DND-41 (cell line): ENCODE measurements around the gene GNAT1.

Experiments used
- ATAC-seq: fragments of 200-7000 bp; cut with Tn5 transposase; 3 replicates; pipeline ENCODE4 v1.9.1; 2021; ENCODE audit warnings: low read depth; ENCODE audit not compliant: insufficient read depth
- DNase-seq: peaks from one replicate; pipeline ENCODE4 v3.0.0-alpha.2; 2020
- H2AFZ ChIP-seq: 2 replicates; pipeline ENCODE4 v1.6.0; 2012; ENCODE audit warnings: low read depth, low read length
- H3K27ac ChIP-seq: 2 replicates; pipeline ENCODE4 v1.5.1; 2012; ENCODE audit warnings: low read length, inconsistent platforms
- H3K27me3 ChIP-seq: fragments of 200-600 bp; sonication (generic); 2 replicates; pipeline ENCODE4 v1.6.0; 2012; ENCODE audit warnings: low read length, mild to moderate bottlenecking, inconsistent platforms; ENCODE audit not compliant: insufficient read depth, poor library complexity
- H3K36me3 ChIP-seq: 2 replicates; pipeline ENCODE4 v1.5.1; 2012; ENCODE audit warnings: low read length, inconsistent platforms; ENCODE audit not compliant: insufficient read depth
- H3K4me1 ChIP-seq: 2 replicates; pipeline ENCODE4 v1.5.1; 2012; ENCODE audit warnings: mild to moderate bottlenecking, low read length; ENCODE audit not compliant: insufficient read depth
- H3K4me2 ChIP-seq: 2 replicates; pipeline ENCODE4 v1.6.0; 2012; ENCODE audit warnings: mild to moderate bottlenecking, moderate library complexity, low read length, inconsistent platforms; ENCODE audit not compliant: insufficient read depth
- H3K4me3 ChIP-seq, 2 experiments: fragments of 200-600 bp in 1 of 2; shearing (Covaris generic) in 1 of 2; 2 replicates each; pipeline ENCODE4 v1.5.1; 2012 to 2016; ENCODE audit warnings: inconsistent platforms in 2 of 2, low read length in 2 of 2, mild to moderate bottlenecking in 2 of 2, low read depth in 1 of 2, moderate library complexity in 1 of 2
- H3K79me2 ChIP-seq: 2 replicates; pipeline ENCODE4 v1.6.0; 2012; ENCODE audit warnings: low read length, inconsistent platforms; ENCODE audit not compliant: insufficient read depth
- H3K9ac ChIP-seq: 2 replicates; pipeline ENCODE4 v1.6.0; 2012; ENCODE audit warnings: low read depth, mild to moderate bottlenecking, inconsistent platforms, low read length, moderate library complexity
- H3K9me3 ChIP-seq: 2 replicates; pipeline ENCODE4 v1.5.1; 2012; ENCODE audit warnings: low read length, moderate library complexity, mild to moderate bottlenecking, inconsistent platforms; ENCODE audit not compliant: insufficient read depth, severe bottlenecking
- H4K20me1 ChIP-seq: 2 replicates; pipeline ENCODE4 v1.6.0; 2012; ENCODE audit warnings: low read length; ENCODE audit not compliant: insufficient read depth
- EZH2 ChIP-seq: IDR thresholded peaks from 3 replicates; pipeline ENCODE4 v1.6.1; 2012; ENCODE audit warnings: borderline replicate concordance, low read depth, mild to moderate bottlenecking, moderate library complexity, low read length, inconsistent platforms; ENCODE audit not compliant: severe bottlenecking
- TF ChIP-seq, protein P1 (sequence below): IDR thresholded peaks from 2 replicates; pipeline ENCODE4 v1.5.1; 2012; ENCODE audit warnings: borderline replicate concordance, low read length, moderate library complexity, mild to moderate bottlenecking; ENCODE audit not compliant: poor library complexity, severe bottlenecking; ENCODE audit errors: extremely low read depth

Gene GNAT1

DNA sequence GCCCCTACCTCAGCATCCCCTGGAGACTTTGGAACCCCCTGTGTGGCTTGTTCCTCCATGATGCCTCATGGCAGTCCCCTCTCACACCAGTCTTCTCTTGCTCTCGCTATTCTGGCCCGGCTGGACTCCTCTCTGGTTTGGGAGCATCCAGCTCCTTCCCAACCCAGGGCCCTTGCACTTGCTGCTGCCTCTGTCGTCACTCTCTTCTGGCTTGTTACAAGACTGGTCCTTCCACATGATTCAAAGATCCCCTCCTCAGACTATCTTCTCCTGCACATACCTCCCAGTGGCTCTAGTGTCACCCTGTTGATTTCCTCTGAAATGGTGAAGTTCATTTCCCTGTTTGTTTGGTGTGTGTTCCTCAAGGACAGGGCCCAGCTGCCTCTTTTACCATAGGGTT is 38.1 kb downstream of the GNAT1 start:
- H3K27me3 ChIP-seq: no peaks in the 10 kb centered on the region
- no peaks in the 10 kb centered on the region; the same call in 1 of the 2 replicates for H3K36me3 ChIP-seq
- H3K9ac ChIP-seq: peak overlapping the region; percentile 13; the same call in 1 of the 2 replicates
- TF ChIP-seq, protein P1, sequence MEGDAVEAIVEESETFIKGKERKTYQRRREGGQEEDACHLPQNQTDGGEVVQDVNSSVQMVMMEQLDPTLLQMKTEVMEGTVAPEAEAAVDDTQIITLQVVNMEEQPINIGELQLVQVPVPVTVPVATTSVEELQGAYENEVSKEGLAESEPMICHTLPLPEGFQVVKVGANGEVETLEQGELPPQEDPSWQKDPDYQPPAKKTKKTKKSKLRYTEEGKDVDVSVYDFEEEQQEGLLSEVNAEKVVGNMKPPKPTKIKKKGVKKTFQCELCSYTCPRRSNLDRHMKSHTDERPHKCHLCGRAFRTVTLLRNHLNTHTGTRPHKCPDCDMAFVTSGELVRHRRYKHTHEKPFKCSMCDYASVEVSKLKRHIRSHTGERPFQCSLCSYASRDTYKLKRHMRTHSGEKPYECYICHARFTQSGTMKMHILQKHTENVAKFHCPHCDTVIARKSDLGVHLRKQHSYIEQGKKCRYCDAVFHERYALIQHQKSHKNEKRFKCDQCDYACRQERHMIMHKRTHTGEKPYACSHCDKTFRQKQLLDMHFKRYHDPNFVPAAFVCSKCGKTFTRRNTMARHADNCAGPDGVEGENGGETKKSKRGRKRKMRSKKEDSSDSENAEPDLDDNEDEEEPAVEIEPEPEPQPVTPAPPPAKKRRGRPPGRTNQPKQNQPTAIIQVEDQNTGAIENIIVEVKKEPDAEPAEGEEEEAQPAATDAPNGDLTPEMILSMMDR: no peak
- no peak for TF ChIP-seq EZH2
- H3K9me3 ChIP-seq: no peaks in the 10 kb centered on the region
- H3K4me2 ChIP-seq: no peak overlapping the region
- no peak overlapping the region for H3K4me3 ChIP-seq
- no peak for ATAC-seq
- H4K20me1 ChIP-seq: no peaks in the 10 kb centered on the region
- no peak overlapping the region for H2AFZ ChIP-seq
- H3K4me1 ChIP-seq: peaks cover 32% of the 10 kb centered on the region
- DNase-seq: no peak
- H3K27ac ChIP-seq: no peak overlapping the region
- H3K79me2 ChIP-seq: peaks cover 9% of the 10 kb centered on the region

DNA sequence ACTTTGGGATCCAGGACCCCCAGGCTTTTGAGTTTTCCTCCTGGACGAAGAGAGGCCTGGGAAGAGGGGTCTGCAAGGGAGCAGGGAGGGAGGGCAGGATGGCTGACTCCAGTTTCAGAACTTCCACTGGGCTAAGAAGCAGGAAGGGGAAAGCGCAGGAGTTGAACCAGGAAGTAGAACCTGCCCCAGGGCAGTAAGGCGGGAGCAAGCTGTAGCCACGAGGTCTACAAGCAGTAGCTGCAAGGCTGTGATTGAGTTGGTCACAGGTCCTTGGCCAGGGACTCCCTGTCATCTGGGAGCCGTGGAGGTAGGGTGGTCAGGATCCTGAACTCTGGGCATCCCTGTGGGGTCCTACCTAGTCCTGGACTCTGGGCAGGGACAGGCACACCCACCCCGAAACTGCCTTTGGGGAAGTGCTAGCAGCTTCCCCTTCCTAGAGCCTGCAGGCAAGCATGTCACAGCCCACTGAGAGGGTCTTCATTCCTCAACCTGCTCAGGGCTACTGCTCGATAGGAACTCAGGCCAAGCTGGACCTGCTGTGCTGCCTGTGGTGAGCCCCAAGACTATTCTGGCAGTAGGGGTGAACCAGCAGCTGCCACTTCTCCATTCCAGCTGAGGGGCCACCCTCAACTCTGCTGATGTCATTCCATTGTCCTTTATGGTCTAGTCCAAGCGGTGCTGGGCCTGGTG is 38.8 kb downstream of the GNAT1 start:
- ATAC-seq (no peak), DNase-seq (no peak)
- no peak overlapping the region for H2AFZ ChIP-seq
- no peak for TF ChIP-seq EZH2
- TF ChIP-seq, protein P1: no peak
- H3K27me3 ChIP-seq: no peaks in the 10 kb centered on the region
- no peak overlapping the region for H3K4me3 ChIP-seq
- 0 out of 2 replicates have a peak overlapping the region, but pooled peaks have one; percentile 13 for H3K9ac ChIP-seq
- H3K27ac ChIP-seq: no peak overlapping the region
- no peak overlapping the region for H3K4me2 ChIP-seq
- H4K20me1 ChIP-seq: no peaks in the 10 kb centered on the region
- peaks cover 12% of the 10 kb centered on the region for H3K79me2 ChIP-seq
- H3K9me3 ChIP-seq: no peaks in the 10 kb centered on the region
- H3K36me3 ChIP-seq: no peaks in the 10 kb centered on the region; the same call in 1 of the 2 replicates
- H3K4me1 ChIP-seq: peaks cover 40% of the 10 kb centered on the region

DNA sequence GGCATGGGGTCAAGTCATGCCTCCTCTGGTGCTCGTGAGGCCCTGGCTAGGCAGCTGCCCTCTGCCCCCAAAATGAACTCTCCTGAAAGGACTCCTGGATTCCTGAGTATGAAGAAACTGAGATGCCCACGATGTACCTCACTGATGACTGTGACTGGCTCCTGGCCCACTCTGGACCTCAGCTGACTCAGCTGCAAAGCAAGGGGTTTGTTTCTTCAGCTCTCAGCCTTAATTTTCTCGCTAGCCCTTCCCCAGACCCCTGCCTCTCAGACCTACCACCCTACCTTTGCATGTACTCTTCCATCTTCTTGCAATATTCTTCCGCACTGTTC is 39.4 kb downstream of the GNAT1 start:
- peaks cover 12% of the 10 kb centered on the region for H3K79me2 ChIP-seq
- no peaks in the 10 kb centered on the region for H3K27me3 ChIP-seq
- TF ChIP-seq, protein P1: no peak
- TF ChIP-seq EZH2: no peak
- H3K4me1 ChIP-seq: peaks cover 40% of the 10 kb centered on the region
- H4K20me1 ChIP-seq: no peaks in the 10 kb centered on the region
- no peak overlapping the region for H3K4me3 ChIP-seq
- H2AFZ ChIP-seq: no peak overlapping the region
- H3K9me3 ChIP-seq: no peaks in the 10 kb centered on the region
- no peaks in the 10 kb centered on the region; the same call in 1 of the 2 replicates for H3K36me3 ChIP-seq
- H3K4me2 ChIP-seq: no peak overlapping the region
- H3K9ac ChIP-seq: no peak overlapping the region
- DNase-seq: no peak
- ATAC-seq: no peak
- no peak overlapping the region for H3K27ac ChIP-seq

DNA sequence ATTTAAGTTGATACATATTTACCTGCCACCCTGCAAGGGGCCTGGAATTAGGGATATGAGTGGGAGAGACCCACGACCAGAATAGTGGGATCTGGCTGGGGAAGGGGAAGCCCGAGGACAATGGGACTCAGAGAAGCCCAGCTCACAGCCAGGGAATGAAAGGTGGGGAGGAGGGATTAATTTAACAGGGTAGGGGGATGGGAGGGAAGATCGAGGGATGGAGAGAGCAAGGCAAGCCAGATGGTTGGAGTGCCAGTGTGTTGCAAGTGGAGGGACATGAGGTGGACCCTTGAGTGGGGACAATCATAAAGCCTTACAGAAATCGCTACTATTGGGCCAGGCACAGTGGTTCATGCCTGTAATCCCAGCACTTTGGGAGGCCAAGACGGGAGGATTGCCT is 40.2 kb downstream of the GNAT1 start:
- no peak overlapping the region for H3K27ac ChIP-seq
- ATAC-seq: no peak
- TF ChIP-seq, protein P1: no peak
- TF ChIP-seq EZH2: no peak
- H3K4me1 ChIP-seq: peaks cover 31% of the 10 kb centered on the region
- H3K4me3 ChIP-seq: no peak overlapping the region
- H3K27me3 ChIP-seq: no peaks in the 10 kb centered on the region
- DNase-seq: no peak
- H4K20me1 ChIP-seq: peaks cover 4% of the 10 kb centered on the region; the same call in 1 of the 2 replicates
- no peak overlapping the region for H2AFZ ChIP-seq
- no peaks in the 10 kb centered on the region; the same call in 1 of the 2 replicates for H3K36me3 ChIP-seq
- H3K9ac ChIP-seq: no peak overlapping the region
- H3K79me2 ChIP-seq: peaks cover 19% of the 10 kb centered on the region
- H3K4me2 ChIP-seq: no peak overlapping the region
- no peaks in the 10 kb centered on the region for H3K9me3 ChIP-seq
